RPMI8226 (cell line): Measurements from ENCODE around the gene IKZF5.
A peak's percentile ranks its signal among the peaks of the same experiment; 100 is the strongest.

ENCODE experiments used
- DNase-seq: peaks from one replicate; pipeline ENCODE4 v3.0.0-alpha.2; 2015

IKZF5 gene, protein sequence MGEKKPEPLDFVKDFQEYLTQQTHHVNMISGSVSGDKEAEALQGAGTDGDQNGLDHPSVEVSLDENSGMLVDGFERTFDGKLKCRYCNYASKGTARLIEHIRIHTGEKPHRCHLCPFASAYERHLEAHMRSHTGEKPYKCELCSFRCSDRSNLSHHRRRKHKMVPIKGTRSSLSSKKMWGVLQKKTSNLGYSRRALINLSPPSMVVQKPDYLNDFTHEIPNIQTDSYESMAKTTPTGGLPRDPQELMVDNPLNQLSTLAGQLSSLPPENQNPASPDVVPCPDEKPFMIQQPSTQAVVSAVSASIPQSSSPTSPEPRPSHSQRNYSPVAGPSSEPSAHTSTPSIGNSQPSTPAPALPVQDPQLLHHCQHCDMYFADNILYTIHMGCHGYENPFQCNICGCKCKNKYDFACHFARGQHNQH

GRCh38 chr10:123008355-123009104, at the start of gene IKZF5, which contains the start of gene ACADSB:
Gene IKZF5 (minus strand): TSS chr10:123008795. CDS start chr10:122998625, 10,170 bp downstream.
Gene ACADSB (plus strand): TSS chr10:123009006. CDS start chr10:123009030, 24 bp downstream.
- DNase-seq = peak; percentile 95

DNA sequence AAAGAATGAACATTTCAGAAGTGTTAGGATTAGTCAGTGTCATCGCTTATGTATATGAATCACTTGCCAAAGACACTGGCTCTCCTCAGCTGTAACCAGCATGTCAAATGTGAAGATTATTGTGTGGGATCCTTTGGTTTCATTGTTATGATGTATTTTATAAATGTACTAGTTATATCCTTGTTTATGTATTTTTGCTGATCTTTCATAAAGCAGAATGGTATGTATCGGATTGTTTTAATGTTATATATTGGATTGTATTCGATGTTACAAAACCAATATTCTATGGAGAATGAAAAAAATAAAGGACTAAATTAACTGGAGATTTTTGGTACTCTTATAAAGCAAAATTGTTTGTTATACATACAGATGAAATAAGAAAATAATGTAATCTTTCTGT, 49.4 kb upstream of the IKZF5 start:
- no peak for DNase-seq

- DNase-seq = no peak
These were observed 37.6 kb upstream of the IKZF5 start for GRCh38 chr10:123045961-123046731.

DNA sequence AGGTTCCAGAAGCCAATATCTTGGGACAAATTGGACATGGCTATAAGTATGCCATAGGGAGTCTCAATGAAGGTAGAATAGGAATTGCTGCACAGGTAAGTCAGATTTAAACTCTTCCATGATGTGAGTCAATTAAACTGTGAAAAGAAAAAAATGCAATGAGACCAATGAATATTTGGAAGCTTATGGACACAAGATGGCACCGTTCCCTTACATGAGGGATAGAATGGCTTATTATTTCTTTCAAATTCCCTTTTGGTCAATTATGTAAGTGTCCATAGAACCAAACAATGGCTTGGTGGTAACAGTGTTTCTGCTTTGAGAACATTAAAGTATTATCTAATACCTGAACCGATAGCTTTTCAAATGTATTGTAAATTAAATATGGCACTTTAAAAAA, 35.8 kb upstream of the IKZF5 start:
- DNase-seq = no peak

DNA sequence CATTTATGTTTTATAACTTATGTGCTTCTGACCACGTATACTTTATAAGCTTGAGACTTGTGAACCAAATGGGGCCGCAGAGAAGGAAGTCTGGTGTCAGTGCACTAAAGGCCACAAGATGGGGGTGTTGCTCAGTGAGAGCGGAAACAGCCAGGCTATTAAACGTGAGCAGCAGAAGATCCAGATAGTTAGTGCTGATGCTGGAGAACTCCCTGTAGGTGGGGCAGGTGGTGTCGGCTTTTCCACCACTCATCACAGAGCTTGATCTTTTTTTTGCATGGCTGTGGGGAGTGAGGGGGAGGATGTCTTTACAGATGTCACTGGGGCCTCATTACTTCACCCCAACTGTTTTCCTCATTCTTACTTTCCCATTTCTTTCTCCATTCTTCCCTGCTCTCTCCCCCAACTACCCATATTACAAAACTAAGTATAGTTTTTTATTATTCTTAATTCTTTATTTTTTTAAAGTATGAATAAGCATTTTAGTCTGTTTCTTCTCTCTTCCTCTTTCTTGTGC, 34.9 kb upstream of the IKZF5 start:
- DNase-seq = peak; percentile 74

GRCh38 chr10:123042708-123043408, 34.3 kb upstream of the IKZF5 start:
- no peak for DNase-seq

DNA sequence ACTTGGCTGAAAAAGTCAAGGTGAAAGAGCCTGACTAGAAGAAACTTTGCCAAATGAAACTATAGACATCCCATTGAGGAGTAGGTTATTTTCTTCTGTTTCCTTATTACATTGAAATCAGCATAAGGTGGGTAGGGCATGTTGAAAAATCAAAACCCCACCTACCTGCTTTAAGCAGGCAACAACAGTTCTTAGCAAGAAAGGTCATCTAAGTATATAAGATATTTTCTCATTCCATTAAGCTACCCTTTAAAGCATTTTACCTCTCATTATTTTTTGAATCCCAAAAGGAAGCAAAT, 31.0 kb upstream of the IKZF5 start:
- DNase-seq = no peak

- no peak for DNase-seq
These were observed 30.4 kb upstream of the IKZF5 start for GRCh38 chr10:123038782-123039631.

DNA sequence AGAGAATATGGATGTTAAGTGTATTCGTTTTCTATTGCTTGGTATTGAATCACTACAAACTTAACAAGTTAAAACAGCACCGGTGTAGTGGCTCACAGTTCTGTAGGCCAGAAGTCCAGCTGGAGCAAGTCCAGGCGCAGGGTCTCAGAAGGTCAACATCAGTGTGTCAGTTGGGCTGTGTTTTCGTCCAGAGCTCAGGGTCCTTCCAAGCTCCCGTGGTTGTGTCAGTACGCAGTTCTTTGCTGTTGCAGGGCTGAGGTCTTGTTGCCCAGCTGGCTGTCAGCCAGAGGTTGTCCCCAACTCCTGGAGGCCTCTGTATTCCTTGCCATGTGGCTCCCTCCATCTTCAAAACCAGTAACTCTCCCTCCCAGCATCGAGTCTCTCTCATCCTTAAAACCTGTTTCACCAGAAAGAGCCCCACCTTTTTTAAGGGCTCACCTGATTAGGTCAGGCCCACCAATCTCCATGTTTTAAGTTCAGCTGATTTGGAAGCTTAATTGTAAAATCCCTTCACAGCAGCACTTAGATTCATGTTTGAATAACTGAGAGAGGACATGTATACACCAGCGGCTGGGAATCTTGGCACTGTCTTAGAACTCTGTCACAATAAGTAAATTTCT, 27.0 kb upstream of the IKZF5 start:
- no peak for DNase-seq

DNA sequence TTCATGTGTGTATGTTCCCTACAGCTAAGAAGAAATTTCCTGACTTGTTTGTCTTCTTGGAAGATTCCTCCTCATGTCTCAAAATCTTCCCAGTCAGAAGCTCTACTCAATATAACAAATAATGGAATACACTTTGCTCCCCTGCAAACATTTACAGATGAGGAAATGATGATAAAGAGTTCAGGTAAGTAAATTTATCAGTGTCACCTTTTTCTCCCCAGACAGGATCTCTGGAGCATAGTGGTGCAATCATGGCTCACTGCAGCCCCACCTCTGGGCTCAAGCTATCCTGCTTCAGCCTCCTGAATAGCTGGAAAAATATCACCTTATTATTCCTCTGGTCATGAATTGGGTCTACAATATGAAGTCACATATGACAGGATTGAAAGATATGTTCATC, 25.7 kb upstream of the IKZF5 start:
- no peak for DNase-seq

GRCh38 chr10:123031124-123031523, 22.5 kb upstream of the IKZF5 start:
- DNase-seq = no peak

DNA sequence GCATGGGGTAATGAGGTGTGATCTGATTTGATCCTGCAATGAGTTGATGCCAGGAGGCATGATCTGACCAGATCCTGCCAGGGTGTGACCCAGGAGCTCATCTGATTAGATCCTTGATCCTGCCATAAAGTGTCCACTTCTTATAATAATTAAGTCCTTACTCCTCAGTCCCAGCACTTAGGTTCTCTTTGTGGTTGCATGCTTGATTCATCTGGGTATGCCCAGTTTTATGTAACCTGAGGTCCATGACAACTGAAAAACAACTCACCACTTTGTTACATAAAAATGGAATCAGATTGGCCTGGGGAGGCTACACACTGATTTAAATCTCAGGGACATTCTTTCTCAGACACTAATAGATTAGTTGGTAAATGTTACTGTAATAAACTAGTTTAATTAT, 19.3 kb upstream of the IKZF5 start:
- no peak for DNase-seq

- DNase-seq = no peak
These were observed 17.7 kb upstream of the IKZF5 start for GRCh38 chr10:123026302-123026701.

DNA sequence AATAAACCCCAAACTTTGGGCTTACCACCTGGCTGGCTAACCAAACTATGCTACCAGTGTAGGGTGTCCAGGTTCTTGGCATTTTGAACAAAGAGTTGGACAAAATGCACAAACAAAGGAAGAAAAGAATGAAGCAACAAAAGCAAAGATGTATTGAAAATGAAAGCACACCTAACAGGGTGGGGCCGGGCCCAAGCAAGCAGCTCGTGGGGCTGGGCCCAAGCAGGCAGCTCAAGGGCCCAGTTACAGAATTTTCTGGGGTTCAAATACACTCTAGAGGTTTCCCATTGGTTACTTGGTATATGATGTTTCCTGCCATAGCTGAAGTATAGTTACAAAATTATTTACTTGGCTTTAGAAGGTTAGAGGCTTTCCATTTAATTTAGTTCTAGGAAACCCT, 15.9 kb upstream of the IKZF5 start:
- no peak for DNase-seq

GRCh38 chr10:123021517-123021916, 12.9 kb upstream of the IKZF5 start:
- no peak for DNase-seq

DNA sequence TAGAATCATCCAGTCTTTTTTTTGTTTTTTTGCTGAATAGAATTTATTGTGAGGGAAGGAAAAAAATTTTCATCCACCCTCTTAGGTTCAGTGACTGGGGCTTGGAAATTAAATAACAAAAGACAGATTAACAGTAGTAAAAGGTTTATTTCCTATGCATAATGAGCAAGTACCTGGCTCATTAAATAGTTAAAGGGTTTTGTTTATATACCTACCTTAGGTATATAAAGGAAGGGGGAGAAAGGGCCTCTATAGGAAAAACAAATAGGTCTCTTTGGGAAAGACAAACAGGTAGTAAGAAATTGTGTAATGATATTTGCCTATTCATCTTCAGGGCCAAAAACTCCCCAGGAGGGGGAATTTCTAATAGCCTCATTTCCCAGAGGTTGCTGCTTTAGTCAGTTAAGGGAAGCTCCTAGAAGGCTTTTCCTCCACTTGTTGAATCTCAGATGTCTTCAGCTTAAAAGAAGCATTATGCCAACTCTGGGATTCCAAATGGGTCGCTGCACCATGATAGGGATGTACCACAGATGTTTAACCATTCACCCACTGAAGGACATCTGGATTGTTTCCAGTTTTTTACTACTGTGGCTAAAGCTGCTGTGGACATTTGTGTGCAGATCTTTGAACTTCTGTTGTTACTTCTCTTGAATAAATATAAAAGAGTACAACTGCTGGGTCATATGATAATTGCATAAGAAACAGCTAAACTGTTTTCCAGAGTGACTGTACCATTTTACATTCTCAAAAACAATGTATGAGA, 11.5 kb upstream of the IKZF5 start:
- DNase-seq = no peak

DNA sequence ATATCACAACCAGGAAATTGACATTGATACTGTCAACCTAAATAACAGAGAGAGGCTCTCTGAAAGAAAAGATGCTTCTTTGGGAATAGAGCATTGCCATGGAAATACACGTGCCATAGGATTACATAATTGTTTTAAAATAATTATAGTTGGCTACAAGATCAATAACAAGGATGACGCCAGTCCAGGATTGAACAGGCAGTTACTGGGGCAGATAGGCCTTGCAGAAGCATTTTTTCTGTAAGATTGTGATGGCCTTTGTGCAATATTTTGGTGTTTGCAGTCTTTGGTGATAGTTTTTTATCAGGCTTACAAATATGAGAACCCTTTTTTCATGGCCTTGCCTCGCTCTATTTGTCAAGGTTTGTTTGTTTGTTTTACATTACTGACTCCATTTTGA, 10.7 kb upstream of the IKZF5 start:
- DNase-seq = no peak

DNA sequence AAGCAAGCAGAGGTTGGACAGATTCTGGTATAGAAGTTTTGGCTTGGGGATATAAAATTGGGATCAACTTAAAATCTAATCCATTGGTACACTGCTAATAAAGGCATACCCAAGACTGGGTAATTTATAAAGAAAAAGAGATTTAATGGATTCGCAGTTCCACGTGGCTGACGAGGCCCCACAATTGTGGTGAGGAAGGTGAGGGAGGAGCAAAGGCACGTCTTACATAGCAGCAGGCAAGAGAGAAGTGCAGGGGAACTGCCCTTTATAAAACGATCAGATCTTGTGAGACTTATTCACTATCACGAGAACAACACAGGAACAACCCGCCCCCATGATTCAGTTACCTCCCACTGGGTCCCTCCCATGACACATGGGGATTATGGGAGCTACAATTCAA, 9.9 kb upstream of the IKZF5 start:
- no peak for DNase-seq

- DNase-seq = no peak
These were observed 9.0 kb upstream of the IKZF5 start for GRCh38 chr10:123017421-123018165.

- no peak for DNase-seq
These were observed 7.6 kb upstream of the IKZF5 start for GRCh38 chr10:123016228-123016627.
